DOHH2 (cell line): ENCODE measurements around the gene UQCRQ.

Experiments used
- H3F3A ChIP-seq: fragments of 200-600 bp; sonication (generic), shearing (Covaris generic); 2 replicates; pipeline ENCODE4 v1.6.0; 2016; ENCODE audit warnings: antibody characterized with exemption, mild to moderate bottlenecking; ENCODE audit not compliant: control insufficient read depth, insufficient read depth
- H3K27ac ChIP-seq: fragments of 200-600 bp; sonication (generic); 2 replicates; pipeline ENCODE4 v1.5.1; 2014; ENCODE audit warnings: low read depth, mild to moderate bottlenecking, low read length, moderate library complexity
- H3K27me3 ChIP-seq: fragments of 200-600 bp; sonication (generic); 2 replicates; pipeline ENCODE4 v1.6.1; 2014; ENCODE audit warnings: mild to moderate bottlenecking, low read length, mixed read lengths; ENCODE audit not compliant: control insufficient read depth
- H3K36me3 ChIP-seq: fragments of 200-600 bp; sonication (generic); 2 replicates; pipeline ENCODE4 v1.6.1; 2014; ENCODE audit warnings: mild to moderate bottlenecking, low read length, moderate library complexity, mixed read lengths; ENCODE audit not compliant: control insufficient read depth
- H3K4me1 ChIP-seq: fragments of 200-600 bp; sonication (generic); 2 replicates; pipeline ENCODE4 v1.6.1; 2014; ENCODE audit warnings: mild to moderate bottlenecking, low read length, mixed read lengths; ENCODE audit not compliant: control insufficient read depth
- H3K4me2 ChIP-seq: fragments of 200-600 bp; sonication (generic); 2 replicates; pipeline ENCODE4 v1.6.0; 2014; ENCODE audit warnings: mild to moderate bottlenecking, low read length, moderate library complexity
- H3K4me3 ChIP-seq: fragments of 200-600 bp; sonication (generic); 2 replicates; pipeline ENCODE4 v1.5.1; 2014; ENCODE audit warnings: mild to moderate bottlenecking, low read length, mixed read lengths
- H3K79me2 ChIP-seq: fragments of 200-600 bp; sonication (generic); 2 replicates; pipeline ENCODE4 v1.6.1; 2014; ENCODE audit warnings: mild to moderate bottlenecking, low read length, mixed read lengths; ENCODE audit not compliant: control insufficient read depth
- H3K9me2 ChIP-seq: fragments of 200-600 bp; sonication (generic); replicated peaks from 2 replicates; pipeline ENCODE4 v1.6.1; 2014; ENCODE audit warnings: mild to moderate bottlenecking, low read length, mixed read lengths; ENCODE audit not compliant: control insufficient read depth
- H3K9me3 ChIP-seq: fragments of 200-600 bp; sonication (generic); 2 replicates; pipeline ENCODE4 v1.6.1; 2014; ENCODE audit warnings: antibody characterized with exemption, low read length, mixed read lengths; ENCODE audit not compliant: control insufficient read depth, insufficient read depth
- H4K20me1 ChIP-seq: fragments of 200-600 bp; sonication (generic); 2 replicates; pipeline ENCODE4 v1.6.0; 2014; ENCODE audit warnings: low read depth, mild to moderate bottlenecking, antibody characterized with exemption, low read length, moderate library complexity; ENCODE audit not compliant: control insufficient read depth, insufficient read depth
- EZH2phosphoT487 ChIP-seq: fragments of 200-600 bp; sonication (generic); IDR thresholded peaks from 2 replicates; pipeline ENCODE4 v1.6.1; 2017; ENCODE audit warnings: borderline replicate concordance, mild to moderate bottlenecking, antibody characterized with exemption, low read length, moderate library complexity, mixed read lengths
- TF ChIP-seq, protein P1 (sequence below): fragments of 200-600 bp; sonication (generic); IDR thresholded peaks from one replicate; pipeline ENCODE4 v1.5.1; 2014; ENCODE audit warnings: antibody characterized with exemption, mild to moderate bottlenecking, low read depth, low read length; ENCODE audit not compliant: poor library complexity, severe bottlenecking

The UQCRQ gene

DNA sequence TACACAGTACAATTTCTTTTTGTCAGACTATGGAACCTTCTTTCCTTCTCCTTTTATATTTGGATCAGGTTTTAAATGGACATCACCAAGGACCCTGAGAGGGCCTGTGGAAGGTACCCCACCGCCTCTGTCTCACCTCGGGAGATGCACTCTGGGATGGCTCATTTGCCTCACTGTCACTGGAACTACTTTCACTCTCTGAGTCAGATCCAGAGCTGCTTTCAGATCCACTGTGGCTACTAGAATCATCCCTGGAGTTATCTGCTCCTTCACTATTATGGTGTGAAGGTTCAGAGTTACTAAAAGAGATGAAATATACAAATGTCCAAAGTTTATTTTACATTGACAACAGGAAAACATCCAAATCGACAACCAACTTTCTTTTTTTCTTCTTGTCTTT is 31.7 kb downstream of the UQCRQ start:
- Histone ChIP-seq H3K9me3 (no peaks in the 10 kb centered on the region), H3K79me2 (no peaks in the 10 kb centered on the region), H3K27ac (no peak overlapping the region), H3K4me1 (peaks cover 20% of the 10 kb centered on the region), H3F3A (no peaks in the 10 kb centered on the region), H3K4me3 (no peak overlapping the region), H4K20me1 (no peaks in the 10 kb centered on the region), H3K4me2 (no peak overlapping the region), H3K27me3 (no peaks in the 10 kb centered on the region), H3K9me2 (no peaks in the 10 kb centered on the region), H3K36me3 (peaks cover 64% of the 10 kb centered on the region)
- no peak for TF ChIP-seq EZH2phosphoT487
- TF ChIP-seq, protein P1, sequence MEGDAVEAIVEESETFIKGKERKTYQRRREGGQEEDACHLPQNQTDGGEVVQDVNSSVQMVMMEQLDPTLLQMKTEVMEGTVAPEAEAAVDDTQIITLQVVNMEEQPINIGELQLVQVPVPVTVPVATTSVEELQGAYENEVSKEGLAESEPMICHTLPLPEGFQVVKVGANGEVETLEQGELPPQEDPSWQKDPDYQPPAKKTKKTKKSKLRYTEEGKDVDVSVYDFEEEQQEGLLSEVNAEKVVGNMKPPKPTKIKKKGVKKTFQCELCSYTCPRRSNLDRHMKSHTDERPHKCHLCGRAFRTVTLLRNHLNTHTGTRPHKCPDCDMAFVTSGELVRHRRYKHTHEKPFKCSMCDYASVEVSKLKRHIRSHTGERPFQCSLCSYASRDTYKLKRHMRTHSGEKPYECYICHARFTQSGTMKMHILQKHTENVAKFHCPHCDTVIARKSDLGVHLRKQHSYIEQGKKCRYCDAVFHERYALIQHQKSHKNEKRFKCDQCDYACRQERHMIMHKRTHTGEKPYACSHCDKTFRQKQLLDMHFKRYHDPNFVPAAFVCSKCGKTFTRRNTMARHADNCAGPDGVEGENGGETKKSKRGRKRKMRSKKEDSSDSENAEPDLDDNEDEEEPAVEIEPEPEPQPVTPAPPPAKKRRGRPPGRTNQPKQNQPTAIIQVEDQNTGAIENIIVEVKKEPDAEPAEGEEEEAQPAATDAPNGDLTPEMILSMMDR, result no peak

DNA sequence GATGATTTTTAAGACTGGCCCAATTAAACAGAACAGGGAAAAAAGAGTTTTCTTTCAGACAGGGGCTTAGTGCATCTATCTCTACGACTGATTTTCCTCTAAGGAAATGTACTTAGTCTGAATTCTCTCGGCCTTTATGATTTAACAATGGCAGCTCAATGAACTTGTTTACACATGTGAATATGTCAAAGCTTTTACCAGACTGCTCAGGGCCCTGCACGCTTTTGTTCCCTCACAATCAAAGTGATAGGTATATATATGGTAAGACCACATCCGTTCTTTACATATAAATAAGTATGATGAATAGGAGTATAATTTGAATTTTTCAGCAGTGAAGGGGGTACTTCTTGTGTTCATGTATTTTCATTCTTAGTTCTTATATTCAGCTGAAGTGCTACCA is 34.6 kb downstream of the UQCRQ start:
- H3K36me3 ChIP-seq, result peaks cover 52% of the 10 kb centered on the region
- TF ChIP-seq, protein P1, result no peak
- TF ChIP-seq EZH2phosphoT487, result no peak

DNA sequence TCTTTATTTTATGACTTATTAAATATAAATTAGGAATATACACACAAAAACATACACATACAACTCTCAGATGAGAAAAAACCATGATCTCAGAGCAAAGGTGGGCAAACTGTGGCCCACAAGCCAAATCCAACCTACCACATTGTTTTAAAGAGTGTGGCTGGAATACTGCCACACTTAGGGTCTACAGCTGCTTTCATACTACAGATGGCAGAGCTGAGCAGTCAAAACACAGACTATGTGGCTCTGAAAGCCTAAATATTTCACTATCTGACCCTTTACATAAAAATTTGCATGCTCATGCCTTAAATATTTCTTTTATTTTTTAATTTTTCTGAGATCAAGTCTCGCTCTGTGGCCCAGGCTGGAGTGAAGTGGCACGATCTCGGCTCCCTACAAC is 35.3 kb downstream of the UQCRQ start:
- H3K79me2 ChIP-seq, result no peaks in the 10 kb centered on the region
- no peaks in the 10 kb centered on the region for H3K27me3 ChIP-seq
- H3K9me3 ChIP-seq, result no peaks in the 10 kb centered on the region
- H3K9me2 ChIP-seq, result no peaks in the 10 kb centered on the region
- H3K4me2 ChIP-seq, result peak overlapping the region; percentile 54
- no peaks in the 10 kb centered on the region for H4K20me1 ChIP-seq
- no peaks in the 10 kb centered on the region for H3F3A ChIP-seq
- peaks cover 45% of the 10 kb centered on the region for H3K36me3 ChIP-seq
- peak overlapping the region; percentile 28 for H3K27ac ChIP-seq
- TF ChIP-seq, protein P1, result no peak
- no peak for TF ChIP-seq EZH2phosphoT487
- peaks cover 20% of the 10 kb centered on the region for H3K4me1 ChIP-seq
- H3K4me3 ChIP-seq, result peak overlapping the region; percentile 29

More for the DNA sequence above, 34.6 kb downstream of the UQCRQ start:
- H3K4me3 ChIP-seq, result peak overlapping the region; percentile 29
- H3K9me3 ChIP-seq, result no peaks in the 10 kb centered on the region
- peak overlapping the region; percentile 54 for H3K4me2 ChIP-seq
- no peaks in the 10 kb centered on the region for H3K27me3 ChIP-seq
- no peaks in the 10 kb centered on the region for H4K20me1 ChIP-seq
- peaks cover 20% of the 10 kb centered on the region for H3K4me1 ChIP-seq
- H3K27ac ChIP-seq, result peak overlapping the region; percentile 28
- H3K79me2 ChIP-seq, result no peaks in the 10 kb centered on the region
- no peaks in the 10 kb centered on the region for H3F3A ChIP-seq
- no peaks in the 10 kb centered on the region for H3K9me2 ChIP-seq

DNA sequence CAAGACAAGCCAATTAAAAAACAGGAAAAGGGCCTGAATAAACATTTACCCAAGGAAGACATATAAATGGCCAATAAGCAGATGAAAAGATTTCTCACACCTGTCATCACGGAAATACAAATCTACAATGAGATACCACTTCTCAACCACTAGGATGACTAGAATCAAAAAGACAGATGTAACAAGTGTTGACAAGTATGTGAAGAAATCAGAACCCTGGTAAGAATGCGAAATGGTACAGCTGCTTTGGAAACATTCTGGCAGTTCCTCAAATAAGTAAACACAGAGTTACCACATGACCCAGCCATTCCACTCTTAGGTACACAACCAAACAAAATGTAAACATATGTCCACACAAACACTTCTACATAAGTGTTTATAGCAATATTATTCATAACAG is 39.5 kb downstream of the UQCRQ start:
- no peak overlapping the region for H3K27ac ChIP-seq
- H3K9me2 ChIP-seq, result no peaks in the 10 kb centered on the region
- no peak overlapping the region for H3K4me2 ChIP-seq
- H3K79me2 ChIP-seq, result no peaks in the 10 kb centered on the region
- peaks cover 34% of the 10 kb centered on the region for H3K36me3 ChIP-seq
- H4K20me1 ChIP-seq, result no peaks in the 10 kb centered on the region
- H3K4me1 ChIP-seq, result peaks cover 16% of the 10 kb centered on the region
- no peak overlapping the region for H3K4me3 ChIP-seq
- H3F3A ChIP-seq, result no peaks in the 10 kb centered on the region; the same call in 1 of the 2 replicates
- no peaks in the 10 kb centered on the region for H3K27me3 ChIP-seq
- no peaks in the 10 kb centered on the region for H3K9me3 ChIP-seq
- TF ChIP-seq EZH2phosphoT487, result no peak
- TF ChIP-seq, protein P1, result no peak
